IPS-NIHi7 (cell line): Measurements from ENCODE around the gene OPCML.
A peak's percentile ranks its signal among the peaks of the same experiment; 100 is the strongest.
"Not testable (repeated sequence)": the region's sequence is repeated elsewhere in the genome, so short reads cannot be mapped to it uniquely, and the experiment has no call there.

Source experiments
- DNase-seq: peaks from one replicate; pipeline ENCODE4 v3.0.0; 2012; ENCODE audit warnings: mixed read lengths; ENCODE audit errors: extremely low spot score

The OPCML gene

DNA sequence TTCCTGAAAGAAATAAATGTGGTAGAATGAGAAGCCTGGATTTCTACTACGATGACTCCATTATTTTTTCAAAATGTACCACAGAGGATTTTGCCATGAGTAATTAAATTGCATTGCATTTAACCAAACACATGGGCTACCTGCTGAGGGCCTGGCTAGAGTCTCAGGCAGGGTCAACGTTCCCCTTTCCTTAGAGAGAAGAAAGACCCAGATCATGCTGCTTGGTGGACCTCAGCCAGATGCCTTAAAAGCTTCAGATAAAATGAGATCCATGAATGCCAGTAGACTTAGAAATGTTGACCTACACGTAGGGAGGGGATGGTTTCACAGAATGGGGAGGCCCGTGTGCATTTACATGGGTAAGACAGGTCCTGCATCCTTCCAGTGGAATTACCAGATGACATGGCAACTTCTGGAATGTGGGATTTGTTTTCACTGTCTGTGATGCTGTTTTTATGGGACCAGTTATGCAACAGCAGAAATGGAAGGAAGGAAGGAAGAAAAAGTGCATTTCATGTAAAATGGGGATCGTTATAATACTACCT, 1092.5 kb downstream of the OPCML start:
- DNase-seq = no peak

DNA sequence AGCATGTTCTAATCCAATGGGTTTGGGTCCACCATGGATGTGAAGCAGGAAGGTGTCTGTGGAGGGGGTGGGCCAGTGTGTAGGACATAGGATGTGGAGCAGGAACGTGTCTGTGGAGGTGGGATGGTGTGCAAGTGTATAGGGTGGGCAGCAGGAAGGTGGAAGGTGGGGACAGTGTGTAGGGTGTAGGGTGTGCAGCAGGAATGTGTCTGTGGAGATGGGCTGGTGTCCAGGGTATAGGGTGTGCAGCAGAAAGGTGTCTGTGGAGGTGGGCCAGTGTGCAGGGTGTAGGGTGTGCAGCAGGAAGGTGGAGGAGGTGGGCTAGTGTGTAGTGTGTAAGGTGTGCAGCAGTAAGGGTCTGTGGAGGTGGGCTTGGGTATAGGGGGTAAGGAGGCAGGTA, 1093.9 kb downstream of the OPCML start:
- no peak for DNase-seq

DNA sequence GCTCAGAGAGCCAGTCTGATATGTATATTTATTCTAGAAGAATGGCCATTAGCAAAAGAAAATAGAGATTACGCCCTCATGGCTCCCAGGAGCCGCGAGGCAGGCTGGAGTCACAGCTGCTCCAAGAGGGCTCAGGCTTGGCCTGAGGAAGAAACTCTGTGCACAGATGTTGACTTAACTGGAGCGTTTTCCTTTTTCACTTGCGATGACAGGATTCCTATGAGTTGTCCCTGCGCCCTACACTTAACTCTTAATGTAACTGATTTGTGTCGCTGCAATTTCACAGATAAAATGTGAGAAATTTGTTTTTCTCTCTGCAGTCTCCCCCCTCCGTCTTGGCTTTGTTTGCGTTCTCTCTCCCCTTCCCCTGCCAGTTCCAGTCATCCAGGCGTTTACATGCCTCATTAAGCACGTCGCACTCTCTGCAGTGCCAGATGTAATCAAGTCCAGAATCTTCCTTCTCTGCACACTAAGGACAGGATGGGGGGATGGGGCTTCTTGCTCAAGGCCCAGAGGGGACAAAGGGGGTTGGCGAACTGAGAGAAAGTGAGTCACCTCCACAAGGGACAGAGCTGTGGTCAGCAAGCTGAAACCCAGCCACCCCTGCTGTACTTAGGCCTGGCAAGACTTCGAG, 1101.8 kb downstream of the OPCML start:
- no peak for DNase-seq

DNA sequence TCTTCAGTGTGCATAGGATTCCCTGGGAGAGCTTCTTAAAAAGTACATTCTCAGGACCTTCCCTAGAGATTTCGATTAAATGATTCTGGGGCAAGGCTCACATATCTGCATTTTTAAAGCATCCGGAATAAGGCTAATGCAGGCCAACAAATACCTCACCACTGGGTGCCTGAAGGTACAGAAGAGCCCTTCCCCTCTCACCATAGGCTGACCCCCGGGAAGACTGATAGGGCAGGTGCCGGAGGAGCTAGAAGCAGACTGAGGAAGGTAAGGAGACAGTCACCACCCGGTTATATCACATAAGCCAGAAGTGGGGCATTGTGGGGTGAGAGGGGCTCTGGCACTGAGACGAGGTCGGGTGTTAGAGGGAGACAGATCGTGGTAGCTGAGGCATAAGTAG, 1102.6 kb downstream of the OPCML start:
- DNase-seq = no peak

DNA sequence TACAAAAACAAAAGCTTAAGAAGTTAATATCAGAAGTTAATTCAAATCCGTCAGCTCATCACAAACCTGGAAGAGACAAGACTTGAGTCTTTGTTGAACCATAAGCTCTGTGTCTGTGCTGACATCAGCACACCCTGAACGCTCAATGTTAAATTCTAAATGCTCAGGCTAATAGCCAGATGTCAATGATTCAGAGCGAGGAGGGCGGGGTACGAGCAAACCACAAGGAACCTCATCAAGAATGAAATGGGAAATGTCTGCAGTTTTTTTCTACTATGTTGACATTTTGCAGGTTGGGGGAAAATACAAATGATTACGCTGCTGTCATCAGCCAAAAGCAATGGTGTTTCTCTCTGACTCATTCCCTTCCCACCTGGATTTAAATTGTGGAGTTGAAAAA, 1104.7 kb downstream of the OPCML start:
- DNase-seq = no peak

DNA sequence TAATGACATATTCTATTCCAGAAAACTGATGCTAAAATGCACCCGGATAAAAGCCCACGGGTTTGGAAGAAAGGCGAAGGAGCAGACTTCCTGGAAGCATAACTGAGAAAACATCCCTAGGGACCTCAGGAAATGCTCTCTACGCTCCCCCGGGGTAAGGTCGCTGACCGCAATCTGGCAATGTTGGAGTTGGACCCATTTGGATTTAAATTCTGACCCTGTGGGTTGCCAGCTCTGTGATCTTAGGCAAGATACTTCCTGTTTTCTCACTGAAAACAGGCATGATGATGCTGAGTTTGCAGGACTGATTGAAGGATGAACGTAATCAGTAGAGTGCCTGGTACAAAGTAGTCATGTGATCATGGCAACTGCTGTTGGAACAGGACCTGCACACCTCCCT, 1107.9 kb downstream of the OPCML start:
- no peak for DNase-seq

DNA sequence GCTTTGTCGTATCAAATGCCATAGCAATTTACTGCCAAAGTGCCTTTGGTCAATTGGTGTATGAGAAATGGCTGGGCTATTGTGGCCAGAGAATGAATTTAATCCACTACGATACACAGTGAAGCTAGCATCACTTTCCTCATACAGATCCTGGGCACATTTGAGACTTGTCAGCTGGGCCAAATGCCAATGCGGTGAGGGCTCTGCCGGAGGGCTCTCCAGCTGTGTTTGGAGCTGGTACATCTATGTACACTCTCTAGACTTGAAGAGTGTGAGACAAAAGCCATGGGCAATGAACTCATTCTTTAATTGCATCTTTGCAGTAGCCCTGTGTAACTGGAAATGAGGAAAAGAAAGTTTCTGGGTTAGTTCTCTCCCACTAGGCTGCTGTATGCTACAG, 1109.0 kb downstream of the OPCML start:
- DNase-seq = no peak

DNA sequence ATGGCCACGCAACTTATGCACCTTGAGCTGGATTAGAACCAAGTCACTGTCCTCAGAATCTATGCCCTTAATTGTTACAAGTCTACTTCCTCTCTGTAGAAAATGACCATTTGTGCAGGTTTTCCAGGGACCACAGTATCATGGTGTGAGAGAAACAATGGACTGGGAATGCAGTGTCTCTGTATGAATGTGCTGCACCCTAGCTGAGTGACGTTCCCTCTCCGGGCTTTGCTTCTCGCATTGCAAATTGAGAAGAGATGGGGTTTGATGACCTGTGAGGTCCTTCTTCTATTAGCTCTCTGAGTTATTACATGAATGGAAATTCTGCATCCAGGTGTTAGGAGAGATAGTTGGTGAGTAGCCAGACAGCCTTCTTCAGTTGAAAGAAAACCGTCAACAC, 1109.6 kb downstream of the OPCML start:
- no peak for DNase-seq

DNA sequence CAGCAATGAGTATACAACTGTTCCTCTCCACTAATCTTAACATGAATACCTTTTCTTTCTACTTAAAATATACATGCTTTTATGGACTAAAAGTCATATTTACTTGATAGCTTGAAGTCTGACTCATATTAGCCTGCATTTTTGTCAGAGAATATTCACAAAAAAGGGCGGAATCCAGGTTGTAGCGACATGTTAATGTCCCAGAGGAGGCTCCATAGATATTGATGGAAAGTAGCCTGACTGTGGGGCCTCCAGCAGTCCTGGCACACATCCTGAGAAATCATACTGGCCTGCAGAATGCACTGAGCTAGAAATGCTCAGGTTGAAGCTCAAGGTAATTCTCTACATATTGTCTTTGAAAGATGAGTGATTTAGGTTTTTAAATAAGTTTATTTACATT, 1110.7 kb downstream of the OPCML start:
- no peak for DNase-seq

DNA sequence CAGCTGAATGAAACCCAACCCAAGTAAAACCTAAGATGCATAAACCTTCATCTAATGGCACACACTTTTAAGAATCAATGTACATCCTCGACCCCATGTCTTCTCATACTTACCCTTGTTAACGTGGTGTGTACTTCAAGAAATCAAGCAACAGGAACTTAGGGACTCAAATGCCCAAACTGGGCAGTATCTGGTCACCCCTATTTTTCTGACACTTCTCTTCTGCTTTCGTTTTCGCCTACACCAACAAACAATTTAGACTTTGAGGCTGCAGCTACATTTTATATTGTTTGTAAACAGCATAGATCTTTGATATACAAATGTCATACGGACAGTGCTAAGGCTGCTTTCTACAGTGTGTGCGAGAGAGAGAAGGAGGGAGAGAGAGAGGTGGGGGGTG, 1117.8 kb downstream of the OPCML start:
- no peak for DNase-seq

DNA sequence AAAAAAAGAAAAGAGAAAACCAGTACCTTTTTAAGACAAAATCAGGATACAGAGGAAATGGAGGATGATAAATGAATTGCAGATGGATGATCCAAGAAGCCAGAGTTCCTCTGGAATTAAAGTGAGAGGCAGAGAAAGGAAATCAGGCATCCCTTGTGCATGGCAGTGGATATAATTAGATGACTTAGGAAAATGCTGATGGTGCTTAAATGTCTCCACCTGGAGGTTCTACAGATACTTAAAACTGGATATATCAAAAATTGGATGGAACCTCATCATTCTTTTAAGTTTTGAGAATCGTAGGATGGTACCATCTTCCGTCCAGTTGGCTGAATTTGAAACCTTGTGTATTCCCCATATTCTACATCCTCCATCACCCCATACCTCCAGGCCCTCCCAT, 1121.9 kb downstream of the OPCML start:
- DNase-seq = no peak

DNA sequence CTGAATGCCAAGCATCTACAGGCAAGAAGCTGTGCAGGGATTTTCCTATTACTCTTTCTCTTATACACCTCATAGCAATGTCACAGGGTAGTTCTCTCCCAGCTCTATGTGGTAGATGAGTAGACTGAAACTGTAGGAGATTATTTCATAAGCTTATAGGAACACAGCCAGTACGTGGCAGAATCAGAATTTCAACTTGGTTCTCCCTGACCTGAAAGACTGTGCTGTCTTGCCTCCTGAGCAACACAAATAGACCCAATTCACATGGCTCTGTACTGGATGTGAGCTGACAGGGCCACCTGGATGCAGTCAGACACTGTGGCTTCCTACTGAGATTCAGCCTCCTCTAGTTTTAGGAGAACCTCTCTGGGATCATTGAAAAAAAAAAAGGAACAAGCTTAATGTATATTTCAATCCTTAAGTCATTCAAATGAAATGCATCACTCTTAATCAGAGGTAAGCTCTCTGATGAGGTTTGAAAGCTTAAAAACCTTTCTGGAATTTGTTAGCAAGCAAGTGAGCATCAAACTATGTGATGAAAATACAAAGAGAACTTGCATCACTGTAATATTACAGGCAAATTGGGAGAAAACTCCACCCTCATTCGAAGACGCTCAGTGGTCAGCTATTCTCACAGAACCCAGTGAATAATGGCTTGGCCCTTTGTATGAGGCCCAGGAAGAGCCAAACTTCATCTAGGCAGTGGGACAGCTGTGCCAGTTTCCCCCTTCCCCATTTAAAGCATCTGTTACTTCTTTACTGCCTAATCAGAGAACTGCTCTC, 1122.5 kb downstream of the OPCML start:
- DNase-seq = no peak

DNA sequence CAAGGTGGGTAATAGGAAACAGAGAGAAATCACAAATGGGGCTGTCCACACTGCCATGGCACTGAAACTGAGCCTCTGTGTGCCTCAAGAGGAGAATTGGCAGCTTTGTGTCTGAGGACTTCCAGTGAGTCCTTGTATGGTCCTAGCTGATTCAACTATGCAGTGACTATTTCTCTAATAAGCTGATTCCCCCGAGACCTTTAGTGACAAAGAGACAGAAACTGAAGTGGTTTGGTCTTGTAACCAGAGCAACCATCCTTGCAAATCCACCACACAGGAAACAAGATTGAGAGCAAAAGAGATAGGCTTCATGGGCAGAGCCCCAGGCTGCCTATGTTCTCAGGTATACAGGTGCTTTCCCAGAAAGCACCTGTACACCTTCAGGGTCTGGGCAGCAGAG, 1123.4 kb downstream of the OPCML start:
- no peak for DNase-seq

DNA sequence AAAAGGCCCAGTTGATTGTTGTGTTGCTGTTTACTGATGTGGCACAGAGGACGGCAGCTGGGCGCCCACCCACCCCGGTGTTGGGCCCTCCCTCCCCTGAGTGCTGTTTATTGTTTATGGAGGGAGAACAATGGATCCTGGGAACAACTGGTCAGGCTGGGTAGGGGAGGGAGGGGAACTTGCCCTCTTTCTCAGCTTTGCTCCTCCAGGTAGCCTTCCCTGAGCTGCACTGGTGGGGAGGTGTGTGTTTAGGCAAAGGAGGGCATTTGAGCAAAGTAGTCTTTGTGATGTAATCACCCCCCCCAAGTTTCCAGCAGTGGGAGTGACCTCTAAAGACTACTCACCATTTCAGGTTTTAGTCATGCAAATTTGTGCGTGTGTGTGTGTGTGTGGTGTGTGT, 1126.6 kb downstream of the OPCML start:
- peak; percentile 75 for DNase-seq

DNA sequence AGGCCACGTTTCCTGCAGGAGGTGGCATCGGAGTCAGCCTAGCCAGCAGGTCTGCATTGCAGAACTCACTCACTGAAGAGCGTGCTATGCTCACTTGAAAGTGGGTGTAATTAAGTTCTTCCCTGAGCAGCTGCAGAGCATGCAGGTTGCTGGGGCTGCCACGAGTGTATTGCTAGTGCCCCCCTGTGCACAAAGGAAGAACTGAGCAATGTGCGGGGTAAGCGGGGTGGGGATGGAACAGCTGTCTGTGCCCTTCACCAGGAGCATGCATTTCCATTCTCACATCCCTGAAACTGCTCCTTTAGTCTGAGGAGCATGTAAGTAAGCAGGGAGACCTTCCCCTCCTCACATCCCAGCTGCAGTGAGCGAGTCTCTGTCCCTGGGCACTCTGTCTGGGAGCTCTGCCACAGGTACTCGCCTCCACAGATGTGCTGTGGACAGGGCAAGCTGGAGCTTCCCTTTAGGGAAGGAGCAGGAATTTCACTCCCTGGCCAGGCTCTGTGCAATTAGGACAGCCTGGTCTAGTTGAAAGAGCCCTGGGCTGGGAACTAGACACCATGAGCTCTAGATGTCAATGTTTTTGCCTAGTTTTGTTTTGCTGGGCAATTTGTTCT, 1130.1 kb downstream of the OPCML start:
- peak; percentile 80 for DNase-seq

DNA sequence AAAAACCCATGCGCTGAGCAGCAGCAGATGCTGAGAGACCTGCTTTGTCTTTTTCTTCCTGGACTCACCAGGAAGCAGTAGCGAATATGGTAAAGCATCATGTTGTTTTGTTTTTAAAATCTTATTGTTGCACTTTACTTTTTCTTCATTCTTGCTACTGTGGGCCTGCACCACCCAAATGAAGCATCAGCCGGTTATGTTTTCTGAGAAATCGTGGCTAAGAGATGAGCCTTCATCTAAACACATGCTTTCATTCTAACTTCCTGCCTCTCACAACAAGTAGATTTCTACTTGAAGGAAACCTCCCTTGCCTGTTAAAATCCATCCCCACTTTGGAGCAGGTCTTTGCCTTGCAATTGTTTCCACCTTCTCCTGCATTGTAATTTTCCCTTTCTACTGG, 1136.0 kb downstream of the OPCML start:
- no peak for DNase-seq

DNA sequence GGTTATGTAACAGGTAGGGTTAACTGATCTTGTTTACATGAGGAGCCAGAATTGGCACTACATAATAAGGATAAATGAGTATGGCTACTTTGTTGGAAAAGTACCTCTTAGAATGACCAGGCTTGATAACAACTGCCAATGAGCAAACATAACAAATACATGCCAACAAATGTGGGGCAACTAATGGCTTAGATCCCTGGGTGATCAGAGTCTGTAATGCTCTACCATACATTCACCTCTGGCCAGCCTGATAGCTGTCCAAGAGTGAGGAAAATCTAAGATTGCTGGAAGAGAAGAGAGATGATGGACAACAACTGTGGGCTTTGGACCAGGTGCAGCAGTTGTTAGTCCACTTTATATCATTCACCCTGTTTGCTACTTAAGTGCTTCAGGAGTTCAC, 1136.9 kb downstream of the OPCML start:
- no peak for DNase-seq

DNA sequence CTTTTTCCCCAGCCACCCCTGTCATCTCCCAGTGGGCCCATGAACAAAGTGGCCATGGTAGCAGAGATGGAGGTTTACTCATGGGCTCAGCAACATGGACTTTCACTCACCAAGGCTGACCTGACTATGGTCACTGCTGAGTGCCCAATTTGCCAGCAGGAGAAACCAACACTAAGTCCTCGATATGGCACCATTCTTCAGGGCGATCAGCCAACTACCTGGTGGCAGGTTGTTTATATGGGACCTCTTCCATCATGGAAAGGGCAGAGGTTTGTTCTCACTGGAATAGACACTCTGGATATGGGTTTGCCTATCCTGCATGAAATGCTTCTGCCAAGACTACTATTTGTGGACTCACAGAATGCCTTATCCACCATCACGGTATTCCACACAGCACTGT, 1152.8 kb downstream of the OPCML start:
- DNase-seq = no peak

DNA sequence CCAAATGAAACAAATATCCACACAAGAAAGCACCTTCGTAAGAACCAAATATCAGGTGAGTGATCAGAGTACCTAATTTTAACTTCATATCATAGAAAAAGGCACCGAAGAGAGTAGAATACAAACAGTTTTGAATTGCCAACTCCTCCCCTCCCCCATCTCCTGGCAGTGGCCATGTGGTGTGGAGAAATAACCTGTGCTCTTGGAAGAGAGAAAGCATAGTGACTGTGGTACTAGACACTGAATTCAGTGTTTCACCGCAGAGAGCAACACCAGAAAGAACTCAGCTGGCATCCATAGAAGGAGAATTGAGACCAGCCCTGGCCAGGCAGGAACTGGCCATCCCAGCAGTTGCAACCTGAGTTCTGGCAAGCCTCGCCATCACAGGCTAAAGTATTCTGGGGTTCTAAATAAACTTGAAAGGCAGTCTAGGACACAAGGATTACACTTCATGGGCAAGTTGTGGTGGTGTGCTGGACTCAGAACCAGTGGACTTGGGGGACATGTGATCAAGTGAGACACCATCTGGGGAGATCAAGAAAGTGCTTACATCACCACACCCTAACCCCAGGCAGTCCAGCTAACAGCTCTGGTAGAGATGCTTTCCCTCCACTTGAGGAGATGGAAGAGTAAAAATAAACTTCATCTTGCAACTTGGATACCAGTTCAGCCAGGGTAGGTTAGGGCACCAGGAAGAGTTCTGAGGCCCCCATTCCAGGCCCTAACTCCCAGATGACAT, 1158.7 kb downstream of the OPCML start:
- no peak for DNase-seq

DNA sequence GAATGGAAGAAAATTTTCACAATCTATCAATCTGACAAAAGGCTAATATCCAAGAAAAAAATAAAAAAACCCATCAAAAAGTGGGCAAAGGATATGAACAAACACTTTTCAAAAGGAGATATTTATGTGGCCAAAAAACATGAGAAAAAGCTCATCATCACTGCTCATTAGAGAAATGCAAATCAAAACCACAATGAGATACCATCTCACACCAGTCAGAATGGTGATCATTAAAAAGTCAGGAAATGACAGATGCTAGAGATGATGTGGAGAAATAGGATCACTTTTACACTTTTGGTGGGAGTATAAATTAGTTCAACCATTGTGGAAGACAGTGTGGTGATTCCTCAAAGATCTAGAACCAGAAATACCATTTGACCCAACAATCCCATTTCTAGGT, 1162.2 kb downstream of the OPCML start:
- not testable (repeated sequence) for DNase-seq

DNA sequence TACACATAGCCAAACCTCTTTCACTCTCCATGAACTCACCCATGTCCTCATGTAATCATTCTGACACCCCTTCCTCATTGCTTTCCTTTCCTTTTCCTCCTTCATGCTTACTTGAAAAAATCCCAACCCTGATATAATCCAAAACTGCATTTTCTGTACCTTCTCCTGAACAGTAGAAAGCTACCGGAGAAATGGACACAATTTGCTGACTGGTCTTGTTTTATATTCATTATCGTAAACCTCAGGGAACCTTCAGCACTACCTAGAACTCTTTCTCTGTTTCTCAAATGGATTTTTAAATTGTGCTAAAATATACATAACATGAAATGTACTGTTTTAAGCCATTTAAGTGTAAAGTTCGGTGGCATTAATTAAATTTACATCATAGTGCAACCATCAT, 1165.0 kb downstream of the OPCML start:
- DNase-seq = no peak

DNA sequence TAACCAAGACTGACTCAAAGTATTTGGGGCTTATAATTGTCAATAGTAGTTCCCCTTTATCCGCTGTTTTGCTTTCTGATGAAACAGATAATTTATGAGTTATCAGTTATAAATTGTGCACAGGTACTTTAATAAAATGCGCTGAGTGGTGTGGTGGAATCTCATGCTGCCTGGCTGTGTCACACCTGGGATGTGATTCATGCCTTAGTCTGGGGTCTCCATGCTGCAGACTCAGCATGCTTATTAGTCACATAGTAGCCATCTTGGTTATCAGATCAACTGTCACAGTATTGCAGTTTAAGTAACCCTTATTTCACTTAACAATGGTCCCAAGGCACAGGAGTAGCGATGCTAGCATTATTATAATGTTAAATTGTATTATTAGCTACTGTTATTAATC, 1166.7 kb downstream of the OPCML start:
- no peak for DNase-seq
